Kidney (tissue), 14 donors: Measurements from ENCODE around the gene GDPD4. TPM values are rescaled to one million over a fixed set of nuclear protein-coding genes. Genes with fewer than 3 reads are reported as not detected.

Source experiments
- DNase-seq, 5 donors: peaks; one replicate each; pipeline ENCODE4 v3.0.0-alpha.2; 2013 to 2020
- FAIRE-seq: peaks from 2 replicates; lab custom pipeline; 2012; peaks lifted over from hg19 to GRCh38; lab: Jason Lieb, UNC
- H3K27ac ChIP-seq, 2 donors: one replicate each; pipeline ENCODE4 v1.7.0; 2013; ENCODE audit warnings: low read depth in 2 of 2, low read length in 2 of 2, inconsistent platforms in 1 of 2
- H3K27me3 ChIP-seq: one replicate; pipeline ENCODE4 v1.7.1; 2013; ENCODE audit warnings: low read length, inconsistent platforms; ENCODE audit not compliant: control insufficient read depth, insufficient read depth
- H3K36me3 ChIP-seq, 3 donors: one replicate each; pipeline versions ENCODE4 v1.7.0 to v1.7.1; 2013; ENCODE audit warnings: low read length in 3 of 3, control low read depth in 1 of 3, inconsistent platforms in 1 of 3; ENCODE audit not compliant: insufficient read depth in 3 of 3, control insufficient read depth in 2 of 3
- H3K4me1 ChIP-seq, 3 donors: one replicate each; pipeline versions ENCODE4 v1.7.0 to v1.7.1; 2013; ENCODE audit warnings: low read length in 3 of 3, inconsistent platforms in 1 of 3, low read depth in 1 of 3; ENCODE audit not compliant: control insufficient read depth in 2 of 3, insufficient read depth in 2 of 3
- H3K4me3 ChIP-seq, 3 donors: one replicate each; pipeline versions ENCODE4 v1.7.0 to v1.8.1; 2013; ENCODE audit warnings: low read length in 3 of 3, control low read depth in 1 of 3, inconsistent platforms in 1 of 3
- H3K9ac ChIP-seq, 3 donors: one replicate each; pipeline versions ENCODE4 v1.7.0 to v1.7.1; 2013; ENCODE audit warnings: low read length in 3 of 3, control low read depth in 1 of 3, inconsistent platforms in 1 of 3
- H3K9me3 ChIP-seq, 3 donors: one replicate each; pipeline versions ENCODE4 v1.7.0 to v1.7.1; 2013; ENCODE audit warnings: low read length in 3 of 3, control low read depth in 1 of 3, inconsistent platforms in 1 of 3; ENCODE audit not compliant: control insufficient read depth in 2 of 3, insufficient read depth in 1 of 3
- CTCF ChIP-seq: IDR thresholded peaks from 3 replicates; pipeline ENCODE4 v1.5.1; 2012; ENCODE audit warnings: mild to moderate bottlenecking, moderate library complexity, borderline replicate concordance; ENCODE audit not compliant: insufficient read depth; ENCODE audit errors: extremely low read depth
- intact Hi-C: fragments of 100-400 bp; cut with DNase I; formaldehyde crosslinking; loops from one replicate; pipeline ENCODE4 v1.11.1; 2022
- polyA plus RNA-seq: library from polyadenylated mRNA; stranded (reverse); fragments of 350-450 nt; fragmentation: Illumina TruSeq; extraction: RNeasy Lipid Tissue Mini Kit (QIAGEN cat#74804); gene quantifications from one replicate; pipeline ENCODE4 v1.2.3, GENCODE V29; 2014; ENCODE audit warnings: low read depth, low replicate concordance; ENCODE audit not compliant: insufficient read depth
- total RNA-seq: library from RNA; stranded (reverse); fragmentation: NEBNext Ultra II Directional; extraction: Animal tissue kit (Norgen Biotek cat#: 25700); gene quantifications from one replicate; pipeline ENCODE4 v1.2.1, GENCODE V29; 2021
- donor health status: control.
- donor health status: control.
- donor health status: control.
- donor health status: control.
- donor health status: control.
- donor health status: DM: yes; HTN: yes; CAD: no.
- donor health status: Normal renal cell carcinoma (clear cell type).

Gene GDPD4
- total and polyA plus RNA-seq, 2 donors from 2014 or later: not detected

- Histone ChIP-seq H3K9me3 (no peaks in the 10 kb centered on the region), H3K27me3 (no peaks in the 10 kb centered on the region), H3K4me1 (peaks cover 0 to 3% (median 2%) of the 10 kb centered on the region in 3 donors), H3K36me3 (peaks cover 0 to 3% (median 0%) of the 10 kb centered on the region in 3 donors), H3K27ac (no peak overlapping the region), H3K4me3 (no peak overlapping the region), H3K9ac (no peak overlapping the region)
- DNase-seq (peak in 1 of 5 donors; percentile 38), FAIRE-seq (no peak)
- intact Hi-C loops: no loop called here
- TF ChIP-seq CTCF: no peak
These were observed 126.9 kb downstream of the GDPD4 start for GRCh38 chr11:77174559-77174958.

- Histone ChIP-seq H3K9me3 (no peaks in the 10 kb centered on the region), H3K4me3 (no peak overlapping the region), H3K9ac (no peak overlapping the region), H3K27me3 (no peaks in the 10 kb centered on the region), H3K4me1 (peaks cover 0 to 3% (median 0%) of the 10 kb centered on the region in 3 donors), H3K36me3 (peaks cover 0 to 3% (median 0%) of the 10 kb centered on the region in 3 donors), H3K27ac (no peak overlapping the region)
- no peak for TF ChIP-seq CTCF
- FAIRE-seq (no peak), DNase-seq (peak in 2 of 5 donors; percentile 42 to 56)
- intact Hi-C loops: no loop called here
These were observed 128.0 kb downstream of the GDPD4 start for GRCh38 chr11:77173494-77173893.

- Histone ChIP-seq H3K4me1 (peaks cover 0 to 3% (median 0%) of the 10 kb centered on the region in 3 donors), H3K4me3 (no peak overlapping the region), H3K27ac (no peak overlapping the region), H3K9me3 (no peaks in the 10 kb centered on the region), H3K27me3 (no peaks in the 10 kb centered on the region), H3K36me3 (peaks cover 0 to 3% (median 0%) of the 10 kb centered on the region in 3 donors), H3K9ac (no peak overlapping the region)
- no peak for TF ChIP-seq CTCF
- DNase-seq: peak in 2 of 5 donors; percentile 42 to 58
- intact Hi-C loops: no loop called here
- FAIRE-seq: no peak
These were observed 128.9 kb downstream of the GDPD4 start for GRCh38 chr11:77172666-77172982.
